B cell (primary cell): Measurements from ENCODE around the gene ANLN. TPM values are rescaled to one million over a fixed set of nuclear protein-coding genes. Genes with fewer than 3 reads are reported as not detected.

Experiments
- ATAC-seq: fragments of 200-7000 bp; cut with Tn5 transposase; one replicate; pipeline ENCODE4 v1.10.0; 2021; ENCODE audit warnings: low read depth, mild to moderate bottlenecking, moderate number of reproducible peaks, moderate library complexity
- CTCF ChIA-PET: fragments of 350-600 bp; sonication (Branson Sonifier 250); formaldehyde crosslinking; loops from one replicate; lab custom pipeline; 2021; ENCODE audit warnings: antibody characterized with exemption, inconsistent platforms; lab: Charles Lee
- POLR2A ChIA-PET: fragments of 350-600 bp; sonication (Branson Sonifier 250); formaldehyde crosslinking; loops from one replicate; lab custom pipeline; 2021; ENCODE audit warnings: antibody characterized with exemption; lab: Charles Lee
- DNase-seq: peaks from one replicate; pipeline ENCODE4 v3.0.0; 2013
- H2AFZ ChIP-seq: 2 replicates; pipeline ENCODE4 v1.6.1; 2012; ENCODE audit warnings: mild to moderate bottlenecking, low read depth, low read length; ENCODE audit not compliant: insufficient read depth, poor library complexity, severe bottlenecking
- H3K27ac ChIP-seq, 2 donors: 1 replicate in 1 of 2; 2 replicates in 1 of 2; pipeline ENCODE4 v1.5.1; 2012 to 2013; ENCODE audit warnings: low read length in 2 of 2, mild to moderate bottlenecking in 2 of 2, moderate library complexity in 1 of 2
- H3K27me3 ChIP-seq, 4 experiments: fragments of 200-600 bp in 1 of 4; sonication (generic) in 1 of 4; replicated peaks in 1 of 4; 1 replicate in 2 of 4; 2 replicates in 2 of 4; pipeline versions ENCODE4 v1.6.1 to v1.7.0; 2013 to 2016; ENCODE audit warnings: low read length in 3 of 4, mild to moderate bottlenecking in 2 of 4, mixed read lengths in 1 of 4, moderate library complexity in 1 of 4; ENCODE audit not compliant: insufficient read depth in 4 of 4, control insufficient read depth in 3 of 4; ENCODE audit errors: control extremely low read depth in 1 of 4
- H3K36me3 ChIP-seq, 2 experiments: replicated peaks in 1 of 2; 1 replicate in 1 of 2; 2 replicates in 1 of 2; pipeline versions ENCODE4 v1.6.1 to v1.7.1; 2013; ENCODE audit warnings: low read length in 1 of 2; ENCODE audit not compliant: insufficient read depth in 2 of 2, control insufficient read depth in 1 of 2; ENCODE audit errors: control extremely low read depth in 1 of 2, extremely low read depth in 1 of 2
- H3K4me1 ChIP-seq, 2 donors: fragments of 200-600 bp in 1 of 2; sonication (generic) in 1 of 2; 1 replicate in 1 of 2; 2 replicates in 1 of 2; pipeline versions ENCODE4 v1.5.1 to v1.6.1; 2013 to 2017; ENCODE audit warnings: low read length in 2 of 2; ENCODE audit not compliant: control insufficient read depth in 2 of 2, insufficient read depth in 2 of 2
- H3K4me2 ChIP-seq: replicated peaks from 2 replicates; pipeline ENCODE3; 2012; ENCODE audit warnings: mild to moderate bottlenecking, low read depth, low read length; ENCODE audit not compliant: poor library complexity, severe bottlenecking
- H3K4me3 ChIP-seq, 5 experiments: fragments of 200-600 bp in 1 of 5; sonication (generic) in 1 of 5; 1 replicate in 3 of 5; 2 replicates in 2 of 5; pipeline versions ENCODE4 v1.5.1 to v1.7.0; 2011 to 2016; ENCODE audit warnings: low read length in 4 of 5, mild to moderate bottlenecking in 4 of 5, low read depth in 2 of 5, control low read depth in 1 of 5, moderate library complexity in 1 of 5; ENCODE audit not compliant: insufficient read depth in 1 of 5; ENCODE audit errors: control extremely low read depth in 1 of 5, extremely low read depth in 1 of 5
- H3K79me2 ChIP-seq: fragments of 200-600 bp; sonication (generic); one replicate; pipeline ENCODE4 v1.6.0; 2016; ENCODE audit warnings: low read length; ENCODE audit not compliant: control insufficient read depth, insufficient read depth
- H3K9ac ChIP-seq: fragments of 200-600 bp; sonication (generic); 2 replicates; pipeline ENCODE4 v1.6.1; 2017; ENCODE audit warnings: mild to moderate bottlenecking, low read length, moderate library complexity
- H3K9me3 ChIP-seq, 3 donors: one replicate each; pipeline versions ENCODE4 v1.6.1 to v1.7.1; 2013; ENCODE audit warnings: low read length in 2 of 3; ENCODE audit not compliant: control insufficient read depth in 2 of 3, insufficient read depth in 1 of 3; ENCODE audit errors: control extremely low read depth in 1 of 3
- H4K20me1 ChIP-seq: 2 replicates; pipeline ENCODE4 v1.6.0; 2012; ENCODE audit warnings: mild to moderate bottlenecking, low read length; ENCODE audit not compliant: insufficient read depth, control insufficient read depth, poor library complexity, severe bottlenecking
- H3K27ac Mint-ChIP-seq: one replicate; pipeline ENCODE4 v1.8.0; 2021; ENCODE audit warnings: mixed read lengths
- H3K27me3 Mint-ChIP-seq: one replicate; pipeline ENCODE4 v1.8.0; 2021; ENCODE audit warnings: mixed read lengths
- H3K4me1 Mint-ChIP-seq: one replicate; pipeline ENCODE4 v1.8.0; 2021; ENCODE audit warnings: mixed read lengths
- H3K4me3 Mint-ChIP-seq: one replicate; pipeline ENCODE4 v1.8.0; 2021; ENCODE audit warnings: mixed read lengths
- H3K9me3 Mint-ChIP-seq: one replicate; pipeline ENCODE4 v1.8.0; 2022; ENCODE audit warnings: mixed read lengths; ENCODE audit not compliant: insufficient read depth
- CTCF ChIP-seq: fragments of 200-600 bp; IDR thresholded peaks from one replicate; pipeline ENCODE4 v1.8.0; 2022; ENCODE audit warnings: antibody characterized with exemption, mild to moderate bottlenecking
- EZH2 ChIP-seq: IDR thresholded peaks from 2 replicates; pipeline ENCODE4 v1.6.1; 2012; ENCODE audit warnings: borderline replicate concordance, low read depth, mild to moderate bottlenecking, moderate library complexity, low read length; ENCODE audit not compliant: insufficient read depth, poor library complexity, severe bottlenecking
- WGBS: methylation state at CpG from one replicate; pipeline ENCODE4 v1.1.5; 2013; ENCODE audit warnings: missing lambda C conversion rate; ENCODE audit not compliant: insufficient coverage; 5-methylcytosine and 5-hydroxymethylcytosine counted together
- intact Hi-C: fragments of 100-400 bp; cut with micrococcal nuclease; formaldehyde crosslinking; loops from one replicate; pipeline ENCODE4 v1.10.0; 2022
- polyA plus RNA-seq: library from polyadenylated mRNA; depleted of rRNA; stranded (reverse); fragments of >200 nt; gene quantifications from 2 replicates; pipeline ENCODE4 v1.2.3, GENCODE V29; 2012
- total RNA-seq, 2 donors: library from RNA; stranded (reverse); fragments of 120-200 nt in 1 of 2; gene quantifications; 1 replicate in 1 of 2; 2 replicates in 1 of 2; pipeline versions ENCODE4 v1.2.3 to v1.2.4, GENCODE V29; 2013 to 2022

The ANLN gene
- total and polyA plus RNA-seq, 2 donors (not counting 1 experiment from before 2014, with no cell fraction given), result 0.19 to 0.32 TPM

GRCh38 chr7:36361227-36361626 is 28.4 kb upstream of the ANLN start:
- Histone ChIP-seq H3K4me2 (no peak overlapping the region), H3K4me1 (no peaks in the 10 kb centered on the region), H2AFZ (no peak overlapping the region), H3K36me3 (no peaks in the 10 kb centered on the region), H3K27me3 (no peaks in the 10 kb centered on the region), H3K79me2 (no peaks in the 10 kb centered on the region), H4K20me1 (no peaks in the 10 kb centered on the region), H3K4me3 (no peak overlapping the region), H3K27ac (no peak overlapping the region), H3K9me3 (no peaks in the 10 kb centered on the region), H3K9ac (no peak overlapping the region)
- H3K27ac Mint-ChIP-seq, result no peak overlapping the region
- H3K27me3 Mint-ChIP-seq, result no peaks in the 10 kb centered on the region
- DNase-seq (no peak), ATAC-seq (no peak)
- H3K4me1 Mint-ChIP-seq, result no peaks in the 10 kb centered on the region
- TF ChIP-seq CTCF, result no peak
- no peak for TF ChIP-seq EZH2
- ChIA-PET CTCF (no interaction called here), POLR2A (no interaction called here)
- no peaks in the 10 kb centered on the region for H3K9me3 Mint-ChIP-seq
- 100% methylated on average over 1 of the region's 4 CpGs for WGBS
- no peak overlapping the region for H3K4me3 Mint-ChIP-seq
- intact Hi-C loops, result loop anchor here (10.0 kb wide), 1 partner anchor 666 kb away; the partner anchor contains the start of gene HERPUD2

- Histone ChIP-seq H3K4me3 (no peak overlapping the region), H4K20me1 (no peaks in the 10 kb centered on the region), H3K4me2 (no peak overlapping the region), H3K9ac (no peak overlapping the region), H3K4me1 (peaks cover 3 to 8% of the 10 kb centered on the region in 2 donors), H3K79me2 (no peaks in the 10 kb centered on the region), H2AFZ (no peak overlapping the region), H3K27ac (no peak overlapping the region), H3K36me3 (no peaks in the 10 kb centered on the region), H3K9me3 (no peaks in the 10 kb centered on the region), H3K27me3 (peaks cover 0 to 2% (median 0%) of the 10 kb centered on the region in 4 experiments)
- H3K27me3 Mint-ChIP-seq, result no peaks in the 10 kb centered on the region
- DNase-seq (no peak), ATAC-seq (no peak)
- ChIA-PET POLR2A (no interaction called here), CTCF (interaction anchor here (1.1 kb wide), 1 partner anchor 29 kb away, joined by 4 read pairs; no protein-coding TSS in a partner anchor)
- H3K4me1 Mint-ChIP-seq, result peaks cover 8% of the 10 kb centered on the region
- H3K4me3 Mint-ChIP-seq, result no peak overlapping the region
- WGBS, result no CpG with 5 or more reads among the region's 1 CpG
- intact Hi-C loops, result loop anchor here (10.0 kb wide), 1 partner anchor 669 kb away; the partner anchor contains the start of gene HERPUD2
- H3K9me3 Mint-ChIP-seq, result no peaks in the 10 kb centered on the region
- H3K27ac Mint-ChIP-seq, result no peak overlapping the region
- TF ChIP-seq CTCF (no peak), EZH2 (no peak)
Observed at GRCh38 chr7:36363515-36363914, 26.1 kb upstream of the ANLN start.
